Hepatocyte (in vitro differentiated cells): ENCODE measurements around the gene LSG1. TPM values are rescaled to one million over a fixed set of nuclear protein-coding genes. Genes with fewer than 3 reads are reported as not detected.

Experiments
- DNase-seq: peaks from one replicate; pipeline ENCODE4 v3.0.0-alpha.2; 2016; ENCODE audit warnings: low spot score
- H2AFZ ChIP-seq: fragments of 200-600 bp; sonication (generic); 2 replicates; pipeline ENCODE4 v1.6.0; 2016; ENCODE audit warnings: antibody characterized with exemption, mild to moderate bottlenecking
- H3K27ac ChIP-seq: fragments of 200-600 bp; sonication (generic); 2 replicates; pipeline ENCODE4 v1.5.1; 2016; ENCODE audit warnings: mild to moderate bottlenecking
- H3K27me3 ChIP-seq: fragments of 200-600 bp; sonication (generic); 2 replicates; pipeline ENCODE4 v1.6.1; 2016
- H3K36me3 ChIP-seq: fragments of 200-600 bp; sonication (generic); replicated peaks from 2 replicates; pipeline ENCODE4 v1.5.1; 2016; ENCODE audit warnings: low read depth; ENCODE audit not compliant: insufficient read depth
- H3K4me1 ChIP-seq: fragments of 200-600 bp; sonication (generic); 2 replicates; pipeline ENCODE4 v1.5.1; 2016; ENCODE audit warnings: mild to moderate bottlenecking, moderate library complexity; ENCODE audit not compliant: insufficient read depth
- H3K4me2 ChIP-seq: fragments of 200-600 bp; sonication (generic); 2 replicates; pipeline ENCODE4 v1.6.0; 2016
- H3K4me3 ChIP-seq: fragments of 200-600 bp; sonication (generic); 2 replicates; pipeline ENCODE4 v1.5.1; 2016; ENCODE audit warnings: mild to moderate bottlenecking
- H3K79me2 ChIP-seq: fragments of 200-600 bp; sonication (generic); 2 replicates; pipeline ENCODE4 v1.6.0; 2017; ENCODE audit warnings: mild to moderate bottlenecking
- H3K9me2 ChIP-seq: fragments of 200-600 bp; sonication (generic); replicated peaks from 2 replicates; pipeline ENCODE4 v1.6.0; 2017; ENCODE audit warnings: mild to moderate bottlenecking; ENCODE audit not compliant: insufficient read depth
- H3K9me3 ChIP-seq: fragments of 200-600 bp; sonication (generic); 2 replicates; pipeline ENCODE4 v1.5.1; 2016; ENCODE audit warnings: low read depth, mild to moderate bottlenecking
- H4K20me1 ChIP-seq: fragments of 200-600 bp; sonication (generic); 2 replicates; pipeline ENCODE4 v1.6.0; 2016; ENCODE audit warnings: mild to moderate bottlenecking; ENCODE audit not compliant: insufficient read depth, poor library complexity, severe bottlenecking
- CTCF ChIP-seq: fragments of 200-600 bp; sonication (generic); IDR thresholded peaks from 2 replicates; pipeline ENCODE4 v1.5.1; 2016; ENCODE audit warnings: antibody characterized with exemption, mild to moderate bottlenecking; ENCODE audit not compliant: poor library complexity
- EZH2 ChIP-seq: fragments of 200-600 bp; sonication (generic); IDR thresholded peaks from 2 replicates; pipeline ENCODE4 v1.6.1; 2016; ENCODE audit warnings: antibody characterized with exemption, mild to moderate bottlenecking, borderline replicate concordance
- EZH2phosphoT487 ChIP-seq: fragments of 200-600 bp; sonication (generic); IDR thresholded peaks from one replicate; pipeline ENCODE4 v1.6.1; 2018; ENCODE audit warnings: antibody characterized with exemption, mild to moderate bottlenecking, low read depth, moderate library complexity; ENCODE audit not compliant: unreplicated experiment, severe bottlenecking
- WGBS: methylation state at CpG from one replicate; pipeline ENCODE4 v1.1.6; 2016; ENCODE audit warnings: low lambda C conversion rate; ENCODE audit errors: missing lambda C conversion rate; 5-methylcytosine and 5-hydroxymethylcytosine counted together
- polyA plus RNA-seq: library from polyadenylated mRNA; unstranded; fragments of >200 nt; fragmentation: Nextera tagmentation; extraction: Ambion mirVana; gene quantifications from 2 replicates; pipeline ENCODE4 v1.2.1, GENCODE V29; 2016
- total RNA-seq: library from RNA; depleted of rRNA; stranded (reverse); fragments of >200 nt; gene quantifications from 2 replicates; pipeline ENCODE4 v1.2.3, GENCODE V29; 2014

Gene LSG1
- total and polyA plus RNA-seq, 2 experiments from 2014 or later = 27.0 to 29.5 TPM

- H3K27me3 ChIP-seq = no peaks in the 10 kb centered on the region
- no peaks in the 10 kb centered on the region for H3K9me2 ChIP-seq
- H3K4me1 ChIP-seq = no peaks in the 10 kb centered on the region
- no peak overlapping the region for H2AFZ ChIP-seq
- no peak overlapping the region for H3K4me2 ChIP-seq
- WGBS = 89% methylated on average over 26 of the region's 26 CpGs
- no peaks in the 10 kb centered on the region for H4K20me1 ChIP-seq
- no peak for DNase-seq
- H3K27ac ChIP-seq = no peak overlapping the region
- H3K9me3 ChIP-seq = no peaks in the 10 kb centered on the region
- no peaks in the 10 kb centered on the region for H3K36me3 ChIP-seq
- no peaks in the 10 kb centered on the region for H3K79me2 ChIP-seq
- TF ChIP-seq EZH2phosphoT487 (no peak), CTCF (no peak), EZH2 (no peak)
- no peak overlapping the region for H3K4me3 ChIP-seq
These were observed 49.2 kb downstream of the LSG1 start for GRCh38 chr3:194622621-194623340.

- Histone ChIP-seq H3K4me2 (no peak overlapping the region), H3K4me3 (no peak overlapping the region), H3K4me1 (no peaks in the 10 kb centered on the region), H3K27me3 (no peaks in the 10 kb centered on the region), H3K27ac (no peak overlapping the region), H3K9me2 (no peaks in the 10 kb centered on the region), H3K36me3 (no peaks in the 10 kb centered on the region), H3K79me2 (no peaks in the 10 kb centered on the region), H2AFZ (no peak overlapping the region), H3K9me3 (no peaks in the 10 kb centered on the region), H4K20me1 (no peaks in the 10 kb centered on the region)
- 92% methylated on average over 14 of the region's 14 CpGs for WGBS
- TF ChIP-seq EZH2 = no peak
- DNase-seq = no peak
These were observed 50.0 kb downstream of the LSG1 start for GRCh38 chr3:194621947-194622346.

- Histone ChIP-seq H3K4me3 (no peak overlapping the region), H3K27ac (no peak overlapping the region), H4K20me1 (no peaks in the 10 kb centered on the region), H3K79me2 (no peaks in the 10 kb centered on the region), H3K27me3 (no peaks in the 10 kb centered on the region), H2AFZ (no peak overlapping the region), H3K4me1 (no peaks in the 10 kb centered on the region), H3K9me3 (no peaks in the 10 kb centered on the region), H3K9me2 (no peaks in the 10 kb centered on the region), H3K4me2 (no peak overlapping the region), H3K36me3 (no peaks in the 10 kb centered on the region)
- TF ChIP-seq EZH2phosphoT487 (no peak), EZH2 (no peak), CTCF (no peak)
- WGBS = 87% methylated on average over 7 of the region's 7 CpGs
- DNase-seq = no peak
These were observed 51.8 kb downstream of the LSG1 start for GRCh38 chr3:194620196-194620595.

GRCh38 chr3:194619741-194620140 is 52.2 kb downstream of the LSG1 start:
- no peaks in the 10 kb centered on the region for H3K9me3 ChIP-seq
- 95% methylated on average over 9 of the region's 9 CpGs for WGBS
- no peaks in the 10 kb centered on the region for H3K36me3 ChIP-seq
- no peaks in the 10 kb centered on the region for H3K79me2 ChIP-seq
- H3K27ac ChIP-seq = no peak overlapping the region
- H3K9me2 ChIP-seq = no peaks in the 10 kb centered on the region
- no peak for DNase-seq
- no peaks in the 10 kb centered on the region for H3K27me3 ChIP-seq
- TF ChIP-seq EZH2phosphoT487 = no peak
- TF ChIP-seq EZH2 = no peak
- no peak for TF ChIP-seq CTCF
- no peaks in the 10 kb centered on the region for H4K20me1 ChIP-seq
- H3K4me1 ChIP-seq = no peaks in the 10 kb centered on the region
- H3K4me2 ChIP-seq = no peak overlapping the region
- H3K4me3 ChIP-seq = no peak overlapping the region
- H2AFZ ChIP-seq = no peak overlapping the region
